Measurements from ENCODE around the gene RABGEF1.
"Not testable (repeated sequence)": the region's sequence is repeated elsewhere in the genome, so short reads cannot be mapped to it uniquely, and the experiment has no call there.

RABGEF1 gene

DNA sequence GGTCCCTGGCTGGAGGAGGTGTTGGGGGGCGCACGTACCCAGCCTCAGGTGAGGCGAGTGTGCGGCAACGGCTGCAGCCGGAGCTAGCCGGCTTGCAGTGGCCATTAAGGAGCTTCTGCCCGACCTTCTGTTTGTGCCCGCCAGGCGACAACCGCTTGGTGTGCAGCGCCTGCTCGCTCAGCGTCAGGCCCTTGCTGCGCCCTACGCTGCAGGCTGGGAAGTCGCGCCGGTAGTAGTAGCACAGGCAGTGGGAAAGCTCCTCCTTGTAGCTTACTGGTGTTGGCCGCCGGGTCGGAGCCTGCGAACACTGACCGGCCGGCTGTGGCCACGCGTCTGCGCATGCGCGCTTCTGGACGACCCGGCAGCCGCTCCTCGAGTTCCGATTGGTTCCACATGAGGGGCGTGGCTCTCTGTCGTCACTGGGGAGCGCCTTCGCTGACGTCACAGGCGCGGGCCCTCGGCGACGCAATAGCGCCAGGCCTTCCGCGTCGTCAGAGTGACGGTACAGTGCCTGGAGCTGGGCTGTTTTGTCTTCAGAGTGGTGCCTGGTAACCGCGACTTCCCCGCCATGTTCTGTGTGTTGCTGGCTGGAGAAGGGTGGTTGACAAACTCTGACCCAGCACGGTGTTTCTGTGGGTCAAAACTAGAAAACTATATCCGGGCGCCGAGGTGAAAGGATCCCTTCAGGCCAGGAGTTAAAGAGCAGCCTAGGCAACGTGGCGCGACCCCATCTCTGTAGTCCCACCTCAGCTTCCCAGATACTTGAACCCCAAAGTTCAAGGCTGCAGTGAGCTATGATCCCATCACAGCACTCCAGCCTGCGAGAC is 104.2 kb downstream of the RABGEF1 start:
- TF ChIP-seq, protein P1, sequence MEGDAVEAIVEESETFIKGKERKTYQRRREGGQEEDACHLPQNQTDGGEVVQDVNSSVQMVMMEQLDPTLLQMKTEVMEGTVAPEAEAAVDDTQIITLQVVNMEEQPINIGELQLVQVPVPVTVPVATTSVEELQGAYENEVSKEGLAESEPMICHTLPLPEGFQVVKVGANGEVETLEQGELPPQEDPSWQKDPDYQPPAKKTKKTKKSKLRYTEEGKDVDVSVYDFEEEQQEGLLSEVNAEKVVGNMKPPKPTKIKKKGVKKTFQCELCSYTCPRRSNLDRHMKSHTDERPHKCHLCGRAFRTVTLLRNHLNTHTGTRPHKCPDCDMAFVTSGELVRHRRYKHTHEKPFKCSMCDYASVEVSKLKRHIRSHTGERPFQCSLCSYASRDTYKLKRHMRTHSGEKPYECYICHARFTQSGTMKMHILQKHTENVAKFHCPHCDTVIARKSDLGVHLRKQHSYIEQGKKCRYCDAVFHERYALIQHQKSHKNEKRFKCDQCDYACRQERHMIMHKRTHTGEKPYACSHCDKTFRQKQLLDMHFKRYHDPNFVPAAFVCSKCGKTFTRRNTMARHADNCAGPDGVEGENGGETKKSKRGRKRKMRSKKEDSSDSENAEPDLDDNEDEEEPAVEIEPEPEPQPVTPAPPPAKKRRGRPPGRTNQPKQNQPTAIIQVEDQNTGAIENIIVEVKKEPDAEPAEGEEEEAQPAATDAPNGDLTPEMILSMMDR (IDR thresholded peaks at IDR 0.05; ENCODE audit: extremely low read depth, missing control alignments), result no peak

DNA sequence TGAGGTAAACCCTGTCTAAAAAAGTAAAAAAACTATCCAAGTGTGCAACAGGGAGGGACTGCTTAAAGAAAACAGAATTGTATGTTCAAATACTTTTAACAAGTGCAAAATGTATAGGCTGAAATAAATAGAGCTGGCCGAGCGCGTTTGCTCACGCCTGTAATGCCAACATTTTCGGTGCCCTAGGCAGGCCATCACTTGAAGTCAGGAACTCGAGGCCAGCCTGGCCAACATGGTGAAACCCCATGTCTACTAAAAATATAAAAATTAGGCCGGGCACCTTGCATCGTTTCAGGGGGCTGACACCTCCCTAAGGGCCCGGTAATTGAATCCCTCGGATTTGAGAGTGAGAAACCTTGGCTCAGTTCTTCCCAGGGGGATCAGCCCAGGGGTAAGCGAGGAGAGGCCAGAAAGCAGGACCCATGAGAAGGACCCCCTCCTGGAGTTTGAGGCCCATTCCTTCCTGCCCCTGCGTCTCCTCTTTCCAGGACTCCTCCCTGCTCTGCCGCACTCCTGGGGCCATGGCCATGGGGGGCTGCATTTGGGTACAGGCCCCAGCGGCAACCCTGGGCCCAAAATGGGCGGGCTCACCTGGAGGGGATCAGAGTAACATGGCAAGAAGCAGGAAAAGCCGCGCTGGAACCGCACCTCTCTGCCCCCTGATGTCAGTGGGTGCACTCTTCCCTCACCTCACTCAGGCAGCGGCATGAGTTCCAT is 105.0 kb downstream of the RABGEF1 start:
- DNase-seq (ENCODE audit: low spot score), result no peak
- TF ChIP-seq, protein P1 (IDR thresholded peaks at IDR 0.05; ENCODE audit: extremely low read depth, missing control alignments), result no peak

More for the DNA sequence above, 104.2 kb downstream of the RABGEF1 start:
- DNase-seq (ENCODE audit: low spot score), result peak; percentile 99

DNA sequence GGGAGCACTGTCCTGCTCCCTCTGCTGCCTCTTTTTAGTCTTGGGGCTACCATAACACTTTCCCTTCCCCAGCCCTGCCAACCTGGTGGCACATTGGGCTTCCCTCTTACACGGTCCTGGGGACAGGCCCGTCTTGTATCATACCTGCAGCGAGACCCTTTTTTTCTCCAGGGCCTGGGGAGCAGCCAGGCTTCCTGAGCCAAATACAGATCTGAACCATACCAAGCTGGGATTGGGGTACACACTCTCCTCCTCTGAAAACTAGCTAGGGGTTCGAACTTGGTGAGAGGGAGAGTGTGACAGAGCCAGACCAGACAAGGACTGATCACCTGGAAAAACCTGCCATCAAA is 105.5 kb downstream of the RABGEF1 start:
- DNase-seq (ENCODE audit: low spot score), result not testable (repeated sequence)

DNA sequence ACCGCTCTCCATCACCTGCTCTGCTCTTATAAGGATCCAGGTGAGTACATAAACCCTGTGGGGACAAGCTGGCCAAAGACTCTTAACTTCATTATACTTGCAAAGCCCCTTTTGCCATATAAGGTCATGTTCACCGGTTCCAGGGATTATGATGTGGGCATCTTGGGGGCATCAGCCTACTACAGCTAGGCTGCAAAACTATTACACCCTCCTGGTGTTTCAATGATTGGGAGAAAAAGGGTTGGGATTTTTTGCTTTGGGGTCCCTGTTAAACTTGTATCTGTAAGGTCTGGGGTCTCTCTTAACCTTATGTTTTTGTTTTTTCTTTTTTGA is 107.0 kb downstream of the RABGEF1 start:
- DNase-seq (ENCODE audit: low spot score), result not testable (repeated sequence)

DNA sequence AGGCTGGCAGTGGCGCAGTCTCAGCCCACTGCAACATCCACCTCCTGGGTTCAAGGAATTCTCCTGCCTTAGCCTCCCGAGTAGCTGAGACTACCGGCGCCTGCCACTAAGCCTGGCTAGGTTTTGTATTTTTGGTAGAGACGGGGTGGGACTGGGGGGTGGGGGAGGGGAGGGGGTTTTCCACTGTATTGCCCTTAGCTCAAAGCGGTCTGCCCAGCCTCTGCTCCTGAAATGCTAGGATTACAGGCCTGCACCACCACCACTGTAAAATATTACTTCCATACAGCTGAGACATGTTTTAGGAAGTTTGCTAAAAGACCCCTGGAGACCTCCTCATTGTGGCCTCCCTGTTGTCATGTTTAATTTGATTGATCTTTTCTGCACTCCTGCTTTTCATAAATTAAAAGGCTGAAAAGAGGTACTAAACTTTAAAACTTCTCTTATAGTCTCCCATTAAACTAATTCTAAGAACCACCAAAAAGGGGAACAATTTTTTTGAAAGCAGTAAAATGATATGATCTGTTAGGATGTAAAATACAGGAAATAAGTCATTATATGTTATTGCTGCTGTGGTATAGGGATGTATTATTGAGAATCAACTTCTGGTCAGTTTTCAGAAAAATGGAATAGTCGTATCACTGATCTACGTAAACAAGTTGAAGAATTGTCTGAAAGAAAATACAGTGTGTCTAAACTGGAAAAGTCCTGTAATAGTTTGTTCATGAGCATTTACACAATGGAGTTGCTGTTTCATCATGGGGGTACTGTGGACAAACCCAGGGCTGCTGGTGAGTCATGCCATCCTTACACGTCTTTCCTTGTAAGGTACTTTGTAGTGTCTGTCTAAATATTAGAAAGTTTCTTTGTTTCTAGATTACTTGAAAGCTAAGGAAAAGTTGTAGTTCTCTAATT is 107.6 kb downstream of the RABGEF1 start:
- DNase-seq (ENCODE audit: low spot score), result no peak
- TF ChIP-seq, protein P1 (IDR thresholded peaks at IDR 0.05; ENCODE audit: extremely low read depth, missing control alignments), result no peak

DNA sequence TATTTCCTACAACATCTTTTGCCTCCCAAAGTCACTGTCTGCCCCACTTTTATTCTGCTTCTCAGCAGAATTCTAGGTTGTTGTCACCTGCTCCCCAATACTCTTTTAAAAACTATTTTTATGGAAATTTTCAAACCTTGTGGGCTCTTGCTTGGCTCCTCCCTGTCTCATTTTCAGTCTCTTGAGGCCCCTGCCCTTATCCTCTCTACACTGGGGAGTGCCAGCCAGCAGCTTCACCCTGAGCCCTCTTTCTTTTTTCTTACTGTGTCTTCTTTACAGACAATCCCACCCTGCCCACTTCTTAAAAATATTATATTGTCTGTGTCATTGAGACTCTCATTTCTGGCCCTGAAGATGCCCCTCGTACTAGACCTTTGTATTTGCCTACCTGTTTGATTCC is 118.8 kb downstream of the RABGEF1 start:
- DNase-seq (ENCODE audit: low spot score), result no peak
- TF ChIP-seq, protein P1 (IDR thresholded peaks at IDR 0.05; ENCODE audit: extremely low read depth, missing control alignments), result no peak

DNA sequence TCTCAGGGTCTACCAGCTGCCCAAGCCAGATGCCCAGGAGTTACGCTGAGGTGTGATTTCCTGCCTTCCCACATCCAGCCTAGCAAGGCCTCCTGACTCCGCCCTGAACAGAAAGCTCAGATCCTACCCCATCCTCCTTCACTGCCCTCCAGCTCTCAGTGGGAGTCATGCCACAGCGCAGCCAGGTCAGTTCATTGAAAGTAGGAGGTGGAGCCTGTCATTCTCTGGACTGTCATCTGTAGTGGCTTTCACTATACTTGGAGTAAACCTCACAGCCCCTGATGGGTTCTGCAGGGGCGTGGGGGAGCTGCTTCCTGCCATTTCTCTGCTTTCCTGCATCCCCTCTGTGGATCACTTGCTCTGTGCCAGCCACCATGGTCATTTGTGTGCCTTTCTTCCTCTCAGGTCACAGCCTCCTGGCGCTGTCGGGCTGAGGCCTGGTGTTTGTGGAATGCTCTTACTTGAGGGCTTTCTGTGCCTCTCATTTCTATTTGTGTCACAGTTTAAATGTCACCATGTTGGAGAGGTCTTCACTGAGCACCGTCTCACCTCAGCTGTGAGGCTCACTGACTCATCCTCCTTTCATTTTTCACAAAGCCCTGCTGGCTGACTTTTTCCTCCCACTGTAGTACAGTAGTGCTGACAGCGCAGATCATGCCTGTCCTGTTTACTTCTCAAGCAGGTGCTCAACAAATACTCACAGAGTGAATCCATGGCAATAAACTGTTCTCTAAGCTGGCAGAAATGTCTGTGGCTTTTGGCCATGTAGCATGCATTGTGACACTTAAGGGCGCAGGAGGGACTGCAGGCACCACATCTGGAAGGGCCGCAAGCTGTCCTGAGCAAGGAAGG is 119.5 kb downstream of the RABGEF1 start:
- DNase-seq (ENCODE audit: low spot score), result no peak
- TF ChIP-seq, protein P1 (IDR thresholded peaks at IDR 0.05; ENCODE audit: extremely low read depth, missing control alignments), result no peak
